BE2C (cell line): ENCODE measurements around the gene TMC1.

Experiments
- DNase-seq: peaks from one replicate; pipeline ENCODE4 v3.0.0-alpha.2; 2020
- H3K27me3 ChIP-seq: fragments of 250-450 bp; sonication (Bioruptor Pico); 2 replicates; pipeline ENCODE4 v1.5.1; 2020; ENCODE audit warnings: mild to moderate bottlenecking
- H3K36me3 ChIP-seq: fragments of 250-450 bp; sonication (Bioruptor Pico); 2 replicates; pipeline ENCODE4 v1.5.1; 2020; ENCODE audit warnings: mild to moderate bottlenecking
- H3K4me1 ChIP-seq: fragments of 250-450 bp; sonication (Bioruptor Pico); 2 replicates; pipeline ENCODE4 v1.5.1; 2020
- H3K4me3 ChIP-seq: 2 replicates; pipeline ENCODE4 v1.5.1; 2011; ENCODE audit warnings: low read depth, low read length
- H3K9me3 ChIP-seq: fragments of 250-450 bp; sonication (Bioruptor Pico); 2 replicates; pipeline ENCODE4 v1.5.1; 2020
- TF ChIP-seq, protein P1 (sequence below): IDR thresholded peaks from 2 replicates; pipeline ENCODE4 v1.5.1; 2012; ENCODE audit warnings: mild to moderate bottlenecking, low read depth, low read length

Gene TMC1

DNA sequence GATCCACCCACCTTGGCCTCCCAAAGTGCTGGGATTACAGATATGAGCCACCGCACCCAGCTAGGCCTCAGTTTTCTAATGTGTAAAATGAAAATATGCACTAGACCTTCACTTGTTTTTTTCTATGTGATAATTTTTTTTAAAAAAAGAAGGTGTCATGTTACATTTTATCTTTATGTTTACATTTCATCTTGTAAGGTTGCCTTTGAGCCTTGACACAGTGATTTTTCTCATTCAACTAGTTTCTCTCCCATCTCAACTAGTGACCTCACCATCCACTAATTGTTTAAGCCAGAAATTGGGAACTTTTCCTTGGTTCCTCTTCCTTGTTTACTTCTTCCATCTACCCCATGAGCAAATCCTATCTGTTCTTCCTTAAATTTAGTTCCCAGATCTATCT, 21.5 kb downstream of the TMC1 start:
- Histone ChIP-seq H3K36me3 (no peaks in the 10 kb centered on the region), H3K9me3 (no peaks in the 10 kb centered on the region), H3K27me3 (no peaks in the 10 kb centered on the region), H3K4me3 (no peak overlapping the region), H3K4me1 (no peaks in the 10 kb centered on the region)
- DNase-seq, result no peak
- TF ChIP-seq, protein P1, sequence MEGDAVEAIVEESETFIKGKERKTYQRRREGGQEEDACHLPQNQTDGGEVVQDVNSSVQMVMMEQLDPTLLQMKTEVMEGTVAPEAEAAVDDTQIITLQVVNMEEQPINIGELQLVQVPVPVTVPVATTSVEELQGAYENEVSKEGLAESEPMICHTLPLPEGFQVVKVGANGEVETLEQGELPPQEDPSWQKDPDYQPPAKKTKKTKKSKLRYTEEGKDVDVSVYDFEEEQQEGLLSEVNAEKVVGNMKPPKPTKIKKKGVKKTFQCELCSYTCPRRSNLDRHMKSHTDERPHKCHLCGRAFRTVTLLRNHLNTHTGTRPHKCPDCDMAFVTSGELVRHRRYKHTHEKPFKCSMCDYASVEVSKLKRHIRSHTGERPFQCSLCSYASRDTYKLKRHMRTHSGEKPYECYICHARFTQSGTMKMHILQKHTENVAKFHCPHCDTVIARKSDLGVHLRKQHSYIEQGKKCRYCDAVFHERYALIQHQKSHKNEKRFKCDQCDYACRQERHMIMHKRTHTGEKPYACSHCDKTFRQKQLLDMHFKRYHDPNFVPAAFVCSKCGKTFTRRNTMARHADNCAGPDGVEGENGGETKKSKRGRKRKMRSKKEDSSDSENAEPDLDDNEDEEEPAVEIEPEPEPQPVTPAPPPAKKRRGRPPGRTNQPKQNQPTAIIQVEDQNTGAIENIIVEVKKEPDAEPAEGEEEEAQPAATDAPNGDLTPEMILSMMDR, result no peak

DNA sequence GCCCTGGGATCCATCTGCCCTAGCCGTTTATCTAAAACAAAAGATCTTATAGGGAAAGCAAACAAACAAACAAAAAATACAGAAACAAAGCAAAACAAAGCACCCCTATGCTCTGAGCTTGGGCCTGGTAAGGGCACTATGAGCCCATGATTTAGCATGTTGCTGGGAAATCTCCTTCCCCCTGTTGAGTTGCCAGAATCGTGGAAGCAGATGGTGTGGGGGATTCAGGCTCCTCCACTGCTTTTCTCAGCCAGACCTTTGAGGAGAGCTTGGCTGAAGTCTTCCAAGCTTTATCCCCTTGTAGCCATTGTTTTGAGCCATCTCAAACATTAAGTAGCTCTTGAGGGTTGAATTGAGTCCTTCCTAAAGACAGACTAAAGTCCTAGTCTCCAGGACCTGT, 29.9 kb downstream of the TMC1 start:
- no peaks in the 10 kb centered on the region for H3K27me3 ChIP-seq
- no peaks in the 10 kb centered on the region for H3K9me3 ChIP-seq
- TF ChIP-seq, protein P1, result no peak
- no peaks in the 10 kb centered on the region for H3K36me3 ChIP-seq
- H3K4me1 ChIP-seq, result no peaks in the 10 kb centered on the region
- no peak overlapping the region for H3K4me3 ChIP-seq
- no peak for DNase-seq

DNA sequence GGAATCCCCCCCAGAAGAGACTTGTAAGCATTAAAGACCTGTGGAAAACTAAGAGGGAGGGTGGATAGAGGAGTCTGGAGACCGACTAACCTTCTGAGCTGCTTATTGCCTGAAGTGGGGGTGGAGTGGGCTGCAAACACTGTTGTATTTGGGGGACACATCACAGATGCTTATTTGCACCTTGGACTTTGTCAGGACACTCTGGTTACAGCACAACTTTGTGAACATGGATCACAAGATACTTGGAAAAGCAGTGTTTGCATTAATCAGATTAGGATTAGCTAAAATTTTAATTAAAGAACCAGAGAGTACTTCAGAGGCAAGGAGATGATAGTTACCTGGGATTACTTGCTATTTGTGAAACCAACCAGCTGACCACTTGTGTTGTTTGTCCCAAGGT, 30.9 kb downstream of the TMC1 start:
- Histone ChIP-seq H3K9me3 (no peaks in the 10 kb centered on the region), H3K27me3 (no peaks in the 10 kb centered on the region), H3K36me3 (no peaks in the 10 kb centered on the region), H3K4me3 (no peak overlapping the region), H3K4me1 (no peaks in the 10 kb centered on the region)
- TF ChIP-seq, protein P1, result no peak
- DNase-seq, result no peak

DNA sequence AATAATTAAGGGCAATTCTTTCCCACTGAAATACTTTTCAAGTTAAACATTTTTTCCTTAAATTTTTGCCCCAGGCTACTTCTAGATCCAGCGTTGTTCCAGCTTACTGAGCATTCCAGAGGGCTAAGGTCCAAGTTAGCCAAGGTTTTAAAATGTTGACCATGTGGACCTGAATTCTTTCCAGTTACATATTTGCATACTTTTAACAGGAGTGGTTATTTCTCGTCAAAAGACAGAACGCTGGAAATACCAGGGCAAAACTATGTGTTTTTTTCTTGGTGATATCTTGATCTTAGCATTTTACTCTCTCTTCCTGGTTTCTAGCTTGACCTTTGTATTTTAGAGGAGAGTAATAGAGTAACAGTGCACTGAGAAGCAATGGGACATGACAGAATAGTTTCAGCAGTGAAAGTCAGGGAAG, 32.8 kb downstream of the TMC1 start:
- TF ChIP-seq, protein P1, result no peak
- Histone ChIP-seq H3K4me1 (no peaks in the 10 kb centered on the region), H3K9me3 (no peaks in the 10 kb centered on the region), H3K36me3 (no peaks in the 10 kb centered on the region), H3K27me3 (no peaks in the 10 kb centered on the region), H3K4me3 (no peak overlapping the region)
- no peak for DNase-seq

DNA sequence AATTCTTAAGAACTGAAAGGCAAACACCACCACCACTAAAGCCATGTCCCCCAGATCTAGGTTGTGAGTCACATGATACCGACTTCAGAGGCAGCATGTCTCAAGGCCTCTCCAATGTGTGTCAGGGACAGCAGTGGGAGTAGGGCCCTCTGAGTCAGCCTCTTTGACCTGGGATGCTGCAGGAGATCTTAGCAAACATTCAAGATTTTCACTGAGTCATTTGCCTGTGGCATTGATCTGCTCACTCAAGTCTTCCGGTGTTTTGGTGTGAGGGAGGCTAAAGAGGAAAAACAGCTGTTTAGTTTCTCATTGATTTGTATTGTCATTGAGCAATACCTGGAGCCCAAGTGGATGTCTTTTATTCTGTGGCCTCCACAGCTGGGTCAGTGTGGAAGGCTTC, 36.1 kb downstream of the TMC1 start:
- no peaks in the 10 kb centered on the region for H3K9me3 ChIP-seq
- no peaks in the 10 kb centered on the region for H3K27me3 ChIP-seq
- H3K36me3 ChIP-seq, result no peaks in the 10 kb centered on the region
- H3K4me3 ChIP-seq, result no peak overlapping the region
- H3K4me1 ChIP-seq, result no peaks in the 10 kb centered on the region
- DNase-seq, result no peak
- TF ChIP-seq, protein P1, result no peak

DNA sequence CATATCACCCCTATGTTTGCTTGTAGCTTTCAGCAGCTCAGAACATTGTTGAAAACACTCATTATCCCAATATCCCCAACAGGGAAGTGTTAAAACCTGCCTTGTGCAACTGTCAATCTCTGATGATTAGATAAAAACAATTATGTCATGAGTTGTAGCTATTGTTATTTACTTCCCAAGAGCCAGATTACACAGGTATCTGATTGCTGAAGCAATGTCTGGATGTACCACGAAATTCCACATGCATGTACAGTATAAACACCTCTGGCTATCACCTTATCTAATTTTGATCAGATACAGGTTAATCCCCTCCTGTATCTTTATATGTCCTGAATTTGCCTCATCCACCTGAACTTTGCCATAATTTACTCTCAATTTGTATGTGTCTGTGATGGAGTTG, 38.7 kb downstream of the TMC1 start:
- DNase-seq, result no peak
- Histone ChIP-seq H3K4me3 (no peak overlapping the region), H3K9me3 (no peaks in the 10 kb centered on the region), H3K36me3 (no peaks in the 10 kb centered on the region), H3K27me3 (no peaks in the 10 kb centered on the region), H3K4me1 (no peaks in the 10 kb centered on the region)
- TF ChIP-seq, protein P1, result no peak
